GM12872 (cell line): Measurements from ENCODE around the gene PDZD2.

Experiments
- TF ChIP-seq, protein P1 (sequence below): IDR thresholded peaks from 3 replicates; pipeline ENCODE4 v1.5.1; 2011; ENCODE audit warnings: low read depth, mild to moderate bottlenecking, low read length, moderate library complexity; ENCODE audit not compliant: insufficient read depth

The PDZD2 gene

DNA sequence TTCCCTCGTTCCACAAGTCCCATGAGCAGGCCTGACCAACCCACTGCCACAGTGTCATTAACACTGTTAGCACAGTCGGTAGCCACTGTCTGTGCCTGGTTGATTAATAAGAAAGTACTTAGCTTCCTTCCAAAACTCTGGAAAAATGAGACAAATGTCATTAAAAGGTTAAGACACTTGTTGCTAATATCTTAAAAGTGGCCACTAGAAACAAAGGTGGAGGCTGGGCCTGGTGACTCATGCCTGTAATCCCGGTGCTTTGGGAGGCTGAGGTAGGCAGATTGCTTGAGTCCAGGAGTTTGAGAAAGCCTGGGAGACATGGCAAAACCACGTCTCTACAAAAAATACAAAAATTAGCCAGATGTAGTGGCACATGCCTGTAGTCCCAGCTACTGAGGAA is 194.0 kb downstream of the PDZD2 start:
- TF ChIP-seq, protein P1, sequence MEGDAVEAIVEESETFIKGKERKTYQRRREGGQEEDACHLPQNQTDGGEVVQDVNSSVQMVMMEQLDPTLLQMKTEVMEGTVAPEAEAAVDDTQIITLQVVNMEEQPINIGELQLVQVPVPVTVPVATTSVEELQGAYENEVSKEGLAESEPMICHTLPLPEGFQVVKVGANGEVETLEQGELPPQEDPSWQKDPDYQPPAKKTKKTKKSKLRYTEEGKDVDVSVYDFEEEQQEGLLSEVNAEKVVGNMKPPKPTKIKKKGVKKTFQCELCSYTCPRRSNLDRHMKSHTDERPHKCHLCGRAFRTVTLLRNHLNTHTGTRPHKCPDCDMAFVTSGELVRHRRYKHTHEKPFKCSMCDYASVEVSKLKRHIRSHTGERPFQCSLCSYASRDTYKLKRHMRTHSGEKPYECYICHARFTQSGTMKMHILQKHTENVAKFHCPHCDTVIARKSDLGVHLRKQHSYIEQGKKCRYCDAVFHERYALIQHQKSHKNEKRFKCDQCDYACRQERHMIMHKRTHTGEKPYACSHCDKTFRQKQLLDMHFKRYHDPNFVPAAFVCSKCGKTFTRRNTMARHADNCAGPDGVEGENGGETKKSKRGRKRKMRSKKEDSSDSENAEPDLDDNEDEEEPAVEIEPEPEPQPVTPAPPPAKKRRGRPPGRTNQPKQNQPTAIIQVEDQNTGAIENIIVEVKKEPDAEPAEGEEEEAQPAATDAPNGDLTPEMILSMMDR, result no peak

GRCh38 chr5:31833710-31834109 is 194.8 kb downstream of the PDZD2 start:
- TF ChIP-seq, protein P1, result no peak

GRCh38 chr5:31844622-31845345 is 205.9 kb downstream of the PDZD2 start:
- TF ChIP-seq, protein P1, result no peak

DNA sequence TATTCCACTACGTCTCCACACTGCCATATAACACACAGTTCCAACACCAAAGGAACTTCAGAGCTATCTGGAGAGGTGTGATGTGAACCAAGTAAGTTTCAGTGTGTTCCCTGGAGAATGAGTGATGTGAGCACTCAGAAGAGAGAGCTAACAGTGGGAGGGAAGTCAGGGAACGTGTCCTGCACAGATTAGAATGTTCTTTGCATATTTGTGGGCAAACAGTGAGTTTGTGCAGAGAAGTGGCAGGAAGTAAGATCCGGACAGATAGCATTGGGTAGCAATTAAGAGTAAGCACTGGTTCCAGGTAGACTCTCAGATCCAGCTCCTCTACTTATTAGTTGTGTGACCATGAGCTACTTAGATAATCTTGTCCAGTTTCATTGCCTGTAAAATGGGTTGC is 206.4 kb downstream of the PDZD2 start:
- TF ChIP-seq, protein P1, result no peak

GRCh38 chr5:31846934-31847333 is 208.0 kb downstream of the PDZD2 start:
- TF ChIP-seq, protein P1, result no peak

DNA sequence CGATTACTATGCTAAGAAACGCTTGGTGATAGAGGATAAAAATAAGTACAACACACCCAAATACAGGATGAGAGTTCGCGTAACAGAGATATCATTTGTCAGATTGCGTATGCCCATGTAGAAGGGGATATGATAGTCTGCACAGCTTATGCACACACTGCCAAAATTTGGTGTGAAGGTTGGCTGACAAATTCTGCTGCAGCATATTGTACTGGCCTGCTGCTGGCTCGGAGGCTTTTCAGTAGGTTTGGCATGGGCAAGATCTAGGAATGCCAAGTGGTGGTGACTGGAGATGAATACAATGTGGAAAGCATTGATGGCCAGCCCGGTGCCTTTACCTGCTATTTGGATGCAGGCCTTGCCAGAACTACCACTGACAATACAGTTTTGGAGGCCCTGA is 208.4 kb downstream of the PDZD2 start:
- TF ChIP-seq, protein P1, result no peak

GRCh38 chr5:31850981-31851689 is 212.2 kb downstream of the PDZD2 start:
- TF ChIP-seq, protein P1, result no peak
